T-helper 1 cell treated with Interleukin-12 subunit alpha and Interleukin-12 subunit beta and Interleukin-4 antibody, amounts not matched to agents 30 ng/mL and 1 ng/mL, for 36 hours (primary cell): ENCODE data around the gene DIS3L2. TPM values are rescaled to one million over a fixed set of nuclear protein-coding genes. Genes with fewer than 3 reads are reported as not detected.
"Not testable (repeated sequence)": the region's sequence is repeated elsewhere in the genome, so short reads cannot be mapped to it uniquely, and the experiment has no call there.

Experiments
- intact Hi-C: fragments of 100-400 bp; cut with micrococcal nuclease; formaldehyde crosslinking; loops from one replicate; pipeline ENCODE4 v1.15.1; 2024
- total RNA-seq: library from RNA; stranded (reverse); gene quantifications from 2 replicates; pipeline ENCODE4 v1.2.3, GENCODE V29; 2022

DIS3L2 gene
- total RNA-seq, 1 donor from 2014 or later, result 45.6 TPM

DNA sequence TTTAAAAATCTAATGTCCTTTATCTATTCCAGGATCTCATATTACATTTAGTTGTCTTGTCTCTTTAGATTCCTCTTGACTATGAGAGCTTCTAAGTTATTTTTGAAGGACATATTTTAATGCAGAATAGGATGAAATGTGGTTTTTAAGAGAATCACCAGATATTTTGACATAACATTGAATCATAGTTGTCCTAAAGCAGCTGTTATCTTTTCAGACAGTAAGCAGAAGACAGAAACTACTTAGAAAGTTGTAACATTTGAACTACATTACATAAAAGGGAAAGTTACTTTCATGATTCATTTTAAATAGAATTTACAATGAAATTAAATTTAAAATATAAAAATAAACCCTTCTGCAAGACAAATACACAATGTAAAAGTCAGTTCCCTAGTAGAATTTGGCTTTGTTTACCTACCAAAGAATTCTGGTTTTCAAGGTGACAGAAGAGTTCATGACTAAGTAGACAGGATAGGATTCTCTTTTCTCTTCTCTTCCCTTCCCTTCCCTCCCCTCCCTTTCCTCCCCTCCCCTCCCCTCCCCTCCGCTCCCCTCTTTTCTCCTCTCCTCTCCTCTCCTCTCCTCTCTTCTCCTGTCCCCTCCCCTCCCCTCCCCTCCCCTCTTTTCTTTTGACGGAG is 186.0 kb downstream of the DIS3L2 start:
- intact Hi-C loops, result loop anchor here (5.0 kb wide), 1 partner anchor 180 kb away; no protein-coding TSS in a partner anchor

DNA sequence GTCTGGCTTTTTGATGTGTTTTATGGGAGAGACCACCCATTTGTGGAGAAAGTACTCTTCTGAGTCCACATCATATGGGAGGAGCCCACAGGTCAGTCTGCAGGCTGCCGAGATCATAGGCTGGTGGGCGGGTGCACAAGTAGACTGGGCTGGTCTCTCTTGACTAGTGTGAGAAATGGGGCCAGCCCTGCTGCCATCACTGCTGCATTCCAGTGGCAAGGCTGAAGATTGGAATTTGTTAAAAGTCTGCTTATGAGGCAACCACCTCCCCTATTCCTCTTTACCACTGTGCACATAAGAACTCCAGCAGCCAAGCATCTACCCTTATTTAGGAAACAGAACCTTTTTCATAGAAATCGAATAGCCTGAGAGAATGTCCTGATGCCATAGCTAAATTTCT is 200.7 kb downstream of the DIS3L2 start:
- intact Hi-C loops, result no loop called here

DNA sequence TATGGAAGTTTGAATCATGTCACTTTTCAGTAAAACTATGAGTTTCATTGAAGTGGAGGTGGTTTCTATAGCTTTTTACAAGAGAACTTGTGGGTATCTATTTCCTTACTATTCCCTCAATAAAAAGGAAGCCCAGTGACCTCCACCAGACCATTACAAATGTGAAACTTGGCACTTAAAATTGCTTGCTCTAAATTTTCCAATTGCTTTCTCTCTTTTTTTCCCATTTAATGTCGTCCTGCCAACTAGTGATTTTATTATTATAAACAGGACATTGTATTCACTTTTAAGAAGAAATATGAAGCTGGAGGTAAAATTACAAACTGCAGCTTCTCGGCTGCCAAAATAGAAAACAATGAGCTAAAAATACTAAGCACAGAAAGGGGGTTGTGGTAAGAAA is 208.9 kb downstream of the DIS3L2 start:
- intact Hi-C loops, result no loop called here

DNA sequence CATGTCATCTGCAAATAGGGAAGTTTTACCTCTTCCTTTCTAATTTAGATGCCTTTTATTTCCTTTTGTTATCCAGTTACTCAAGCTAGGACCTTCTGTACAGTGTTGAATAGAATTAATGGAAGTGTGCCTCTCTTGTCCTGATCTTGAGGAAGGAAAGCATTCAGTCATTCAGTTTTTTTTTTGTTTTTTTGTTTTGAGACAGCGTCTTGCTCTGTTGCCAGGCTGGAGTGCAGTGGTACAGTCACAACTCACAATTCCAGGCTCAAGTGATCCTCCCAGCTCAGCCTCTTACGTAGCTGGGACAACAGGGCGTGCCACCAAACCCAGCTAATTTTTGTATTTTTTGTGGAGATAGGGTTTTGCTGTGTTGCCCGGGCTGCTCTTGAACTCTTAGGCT is 213.1 kb downstream of the DIS3L2 start:
- intact Hi-C loops, result no loop called here

DNA sequence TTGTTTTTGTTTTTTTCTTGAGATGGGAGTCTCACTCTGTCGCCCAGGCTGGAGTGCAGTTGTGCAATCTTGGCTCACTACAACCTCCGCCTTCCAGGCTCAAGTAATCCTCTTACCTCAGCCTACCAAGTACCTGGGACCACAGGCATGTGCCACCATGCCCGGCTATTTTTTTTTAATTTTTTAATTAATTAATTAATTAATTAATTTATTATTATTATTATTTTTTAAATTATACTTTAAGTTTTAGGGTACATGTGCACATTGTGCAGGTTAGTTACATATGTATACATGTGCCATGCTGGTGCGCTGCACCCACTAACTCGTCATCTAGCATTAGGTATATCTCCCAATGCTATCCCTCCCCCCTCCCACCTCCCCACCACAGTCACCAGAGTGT is 215.1 kb downstream of the DIS3L2 start:
- intact Hi-C loops, result not testable (repeated sequence)

DNA sequence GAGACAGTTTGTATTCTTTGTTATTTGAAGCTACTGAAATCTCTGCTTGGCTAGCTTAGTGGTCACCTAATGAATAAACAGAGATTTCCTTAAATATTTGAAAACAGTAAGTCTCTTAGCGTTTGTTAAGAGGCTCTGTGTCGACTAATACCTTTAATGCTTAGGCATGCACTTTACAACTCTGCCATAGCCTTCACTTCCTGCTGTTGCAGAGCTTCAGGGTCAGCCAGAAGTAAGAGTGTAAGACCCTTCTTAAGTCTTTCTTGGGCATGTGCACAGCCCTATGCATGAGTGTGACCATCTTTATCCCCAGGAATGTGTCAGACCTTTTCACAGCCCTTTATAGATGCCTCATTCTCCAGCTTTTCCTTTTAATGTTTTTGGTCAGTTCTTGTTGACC is 221.8 kb downstream of the DIS3L2 start:
- intact Hi-C loops, result no loop called here

DNA sequence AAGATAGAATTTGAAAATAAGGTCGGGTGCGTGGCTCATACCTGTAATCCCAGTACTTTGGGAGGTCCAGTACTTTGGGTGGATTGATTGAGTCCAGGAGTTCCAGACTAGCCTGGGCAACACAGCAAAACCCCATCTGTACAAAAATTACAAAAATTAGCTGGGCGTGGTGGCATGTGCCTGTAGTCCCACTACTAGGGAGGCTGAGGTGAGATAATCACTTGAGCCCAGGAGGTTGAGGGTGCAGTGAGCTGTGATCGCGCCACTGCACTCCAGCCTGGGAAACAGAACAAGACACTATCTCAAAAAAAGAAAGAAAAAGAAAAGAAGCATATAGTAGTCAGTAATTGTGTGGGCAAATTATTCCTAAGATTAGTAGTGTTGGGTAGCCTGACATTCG is 222.8 kb downstream of the DIS3L2 start:
- intact Hi-C loops, result no loop called here

DNA sequence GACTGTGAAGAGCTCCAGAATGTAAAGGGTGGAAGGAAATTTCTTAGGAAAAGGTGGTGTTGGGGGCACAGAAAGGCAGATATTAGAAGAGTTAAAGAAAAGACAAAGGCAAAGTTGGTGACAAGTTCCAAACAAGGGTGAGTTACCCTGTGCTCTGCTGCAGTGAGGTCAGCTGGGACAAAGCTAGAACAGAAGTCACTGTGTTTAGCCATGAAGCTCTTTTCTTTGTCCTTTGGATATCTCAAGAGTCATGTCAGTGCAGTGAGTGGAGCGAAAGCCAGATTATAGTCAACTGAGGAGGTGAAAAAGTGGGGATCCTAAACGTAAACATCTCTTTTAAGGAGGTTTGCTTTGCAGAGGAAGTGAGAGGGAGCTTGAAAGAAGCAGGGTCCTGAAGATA is 229.3 kb downstream of the DIS3L2 start:
- intact Hi-C loops, result no loop called here

DNA sequence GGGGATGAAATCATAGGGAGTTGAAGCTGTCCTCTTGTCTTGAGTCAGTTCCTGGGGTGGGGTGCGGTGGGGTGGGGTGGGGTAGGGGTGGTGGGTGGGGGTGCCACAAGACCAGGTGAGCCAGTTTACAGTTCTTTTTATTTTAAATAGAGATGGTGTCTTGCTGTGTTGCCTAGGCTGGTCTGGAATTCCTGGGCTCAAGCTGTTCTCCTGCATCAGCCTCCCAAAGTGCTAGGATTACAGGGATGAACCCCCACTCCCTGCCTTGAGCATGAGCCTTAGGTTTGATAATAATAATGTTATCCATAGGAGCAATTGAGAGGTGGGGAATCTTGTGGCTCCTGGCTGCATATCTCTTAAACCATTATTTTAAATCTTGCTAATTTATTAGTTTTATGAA is 234.0 kb downstream of the DIS3L2 start:
- intact Hi-C loops, result no loop called here

DNA sequence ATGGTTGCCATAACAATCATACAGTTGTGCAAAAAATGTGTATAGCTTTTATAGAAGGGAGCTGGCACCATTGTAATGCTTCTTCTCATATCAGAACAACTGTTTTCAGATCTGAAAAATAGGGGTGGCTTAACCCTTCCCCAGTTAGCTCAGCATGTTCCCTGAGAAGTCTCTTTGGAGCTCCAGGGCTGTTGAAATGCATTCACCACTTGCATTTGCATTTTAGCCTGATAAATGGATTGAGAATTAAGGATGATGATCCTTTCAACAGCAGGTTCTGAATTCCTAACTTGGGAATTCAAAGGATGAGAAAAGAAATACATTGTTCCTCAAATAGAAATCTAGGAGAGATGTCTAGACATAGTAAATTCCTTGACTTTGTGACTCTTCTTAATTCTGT is 235.3 kb downstream of the DIS3L2 start:
- intact Hi-C loops, result no loop called here

DNA sequence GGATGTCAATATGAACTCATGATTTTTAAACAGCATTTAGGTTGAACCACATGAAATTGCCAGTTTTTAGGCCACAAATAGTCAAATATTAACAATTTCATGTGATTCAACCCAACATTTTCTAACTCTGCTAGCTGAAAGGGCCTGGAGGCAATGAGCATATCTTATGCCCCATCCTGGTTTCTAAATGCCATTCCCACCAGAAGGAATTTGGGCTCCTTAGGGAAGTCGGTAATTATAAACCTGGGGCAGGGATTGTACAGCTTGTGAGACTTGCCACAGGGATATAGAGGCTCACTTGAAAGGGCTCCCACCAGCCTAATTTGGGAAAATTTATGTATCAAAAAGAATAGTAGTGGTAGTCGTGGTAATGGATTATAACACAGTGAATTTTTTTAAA is 238.7 kb downstream of the DIS3L2 start:
- intact Hi-C loops, result no loop called here

DNA sequence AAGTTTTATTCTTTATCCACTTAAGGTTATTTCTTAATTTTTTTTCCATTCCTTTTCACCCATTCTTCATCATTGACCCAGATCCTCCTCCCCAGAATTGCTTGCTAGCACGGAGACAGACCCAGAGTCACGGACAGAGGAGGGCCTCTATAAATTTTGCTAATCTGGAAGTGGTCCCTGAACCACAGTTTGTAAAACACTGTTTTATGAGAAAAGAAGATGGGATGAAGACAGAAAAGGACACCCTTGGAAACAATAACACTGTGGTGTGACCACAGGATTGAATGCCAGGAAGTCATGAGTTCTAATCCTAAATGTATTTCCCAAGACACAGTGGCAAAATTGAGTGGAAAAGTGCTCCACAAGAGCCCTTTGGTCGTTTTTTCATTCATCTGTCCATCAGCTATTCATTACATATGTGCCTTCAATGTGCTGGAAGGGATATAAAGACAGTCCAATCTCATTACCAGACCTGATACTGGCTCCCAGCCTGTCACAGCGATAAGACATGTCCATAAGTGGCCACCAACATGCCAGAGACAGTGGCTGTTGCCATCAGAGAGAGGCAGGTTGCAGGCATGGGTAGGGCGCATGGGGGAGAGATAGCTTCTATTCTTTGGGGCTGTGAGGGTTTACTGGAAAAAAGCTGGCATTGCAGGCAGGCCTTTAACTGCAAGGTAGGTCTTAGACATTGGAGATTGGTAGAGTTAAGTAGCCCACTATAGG is 241.8 kb downstream of the DIS3L2 start:
- intact Hi-C loops, result no loop called here

DNA sequence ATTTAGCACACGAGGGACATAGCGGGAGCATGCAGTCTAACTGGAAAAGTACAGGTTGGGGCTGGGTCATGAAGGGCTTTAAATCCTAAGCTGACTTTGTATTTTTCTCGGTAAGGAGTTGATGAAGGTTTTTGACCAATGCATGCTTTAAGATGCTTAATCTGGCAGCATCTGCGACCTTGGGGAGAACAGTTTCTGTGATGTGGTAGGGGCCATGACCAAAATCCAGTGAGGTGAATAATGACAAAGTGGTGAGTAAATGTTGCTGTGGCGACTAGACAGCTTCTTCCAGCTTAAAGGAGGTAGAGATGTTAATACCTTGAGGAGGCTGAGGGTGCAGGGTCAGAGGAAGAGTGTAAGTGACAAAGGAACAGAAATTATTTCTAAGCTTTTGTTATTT is 242.4 kb downstream of the DIS3L2 start:
- intact Hi-C loops, result no loop called here

DNA sequence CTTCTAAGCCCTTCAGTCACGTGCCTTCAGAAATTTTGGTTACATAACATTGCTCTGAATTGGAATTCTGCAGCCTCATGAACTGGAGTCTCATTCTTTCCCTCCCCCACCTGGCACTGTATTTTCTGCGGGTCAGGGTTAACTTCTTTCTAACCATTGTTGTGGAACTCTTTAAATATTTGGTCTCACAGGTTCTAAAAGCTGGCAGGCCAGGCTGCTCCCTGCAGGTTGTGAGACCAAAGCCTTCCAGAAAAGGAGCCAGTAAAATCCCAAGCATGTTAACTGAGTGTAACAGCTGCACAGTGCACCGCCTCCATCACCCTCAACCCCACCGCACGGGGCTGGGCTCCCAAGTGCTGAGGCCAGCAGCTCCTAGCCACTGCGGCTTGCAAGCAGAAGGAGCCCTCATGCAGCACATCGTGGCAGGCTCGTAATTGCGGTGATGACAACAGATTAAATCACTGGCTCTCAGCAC is 243.0 kb downstream of the DIS3L2 start:
- intact Hi-C loops, result no loop called here

DNA sequence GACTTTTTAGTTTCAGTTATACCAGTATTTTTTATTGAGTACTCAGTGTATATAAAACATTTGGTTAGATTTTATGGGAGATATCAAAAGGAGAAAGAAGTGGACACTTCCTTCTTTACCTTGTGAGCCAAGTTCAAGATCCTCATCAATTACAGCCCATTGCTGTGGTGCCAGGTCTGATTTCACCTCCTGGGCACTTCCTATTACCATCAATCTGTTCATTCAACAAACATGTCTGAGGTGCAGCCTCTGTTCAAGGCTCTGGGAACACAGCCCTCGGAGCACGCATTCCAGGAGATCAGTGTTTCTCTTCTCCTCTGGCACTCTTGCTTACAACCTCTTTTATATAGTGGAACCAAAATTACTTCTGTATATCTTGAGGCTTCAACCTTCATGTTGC is 245.7 kb downstream of the DIS3L2 start:
- intact Hi-C loops, result no loop called here

DNA sequence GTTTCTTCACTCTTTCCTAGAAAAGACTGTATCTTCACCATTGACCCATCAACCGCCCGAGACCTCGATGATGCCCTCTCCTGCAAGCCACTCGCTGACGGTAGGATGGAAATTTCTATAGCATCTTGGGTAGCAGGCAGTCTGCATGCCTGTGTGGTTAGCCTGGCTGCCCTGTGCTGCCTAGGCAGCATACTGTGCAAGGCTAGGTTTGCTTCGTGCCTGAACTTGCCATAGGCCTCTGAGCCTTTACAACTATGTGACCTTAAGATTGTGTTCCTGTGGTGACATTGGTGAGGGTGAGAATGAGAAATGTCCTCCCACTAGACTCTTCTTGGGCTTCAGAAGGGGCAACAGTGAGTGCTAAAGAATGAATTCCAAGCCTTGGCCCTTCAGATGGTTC is 248.8 kb downstream of the DIS3L2 start:
- intact Hi-C loops, result no loop called here

DNA sequence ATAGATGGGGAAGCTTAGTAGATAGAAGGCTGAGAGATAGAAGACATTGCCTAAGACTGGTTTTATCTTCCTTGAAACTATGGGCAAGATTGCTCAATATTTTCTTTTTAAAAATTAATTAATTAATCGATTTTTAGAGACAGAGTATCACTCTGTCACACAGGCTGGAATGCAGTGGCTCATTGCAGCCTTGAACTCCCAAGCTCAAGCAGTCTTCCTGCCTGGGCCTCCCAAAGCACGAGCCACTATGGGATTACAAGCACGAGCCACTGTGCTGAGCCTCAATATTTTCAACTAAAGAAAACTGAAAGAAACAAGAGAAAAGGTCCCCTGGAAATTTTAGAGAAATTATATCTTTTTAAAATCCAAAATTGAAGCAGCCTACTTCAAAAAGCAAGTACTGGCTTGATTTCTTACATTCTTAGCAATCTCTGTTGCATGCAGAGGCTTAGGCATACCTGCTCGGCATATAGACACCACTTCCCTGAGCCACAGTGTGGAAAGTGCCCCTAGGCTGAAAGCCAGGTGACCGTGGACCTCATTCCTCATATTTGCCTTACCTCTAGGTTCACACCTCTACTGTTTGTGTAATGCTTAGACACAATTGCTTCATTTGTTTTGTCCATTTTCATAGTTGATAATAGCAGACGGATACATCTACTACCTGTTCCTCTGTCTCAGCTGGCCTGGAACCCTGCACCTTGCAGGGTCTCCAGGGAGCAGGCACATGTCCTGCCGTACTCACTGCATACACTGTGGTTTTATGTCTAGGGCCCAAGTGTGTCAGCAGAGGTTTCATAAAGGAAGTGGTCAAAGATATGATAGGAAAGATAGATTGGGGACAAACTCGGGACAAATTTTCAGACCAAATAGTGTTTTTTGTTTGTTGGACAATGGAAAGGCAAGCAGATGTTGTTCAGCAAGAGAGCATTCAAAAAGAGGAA is 250.5 kb downstream of the DIS3L2 start:
- intact Hi-C loops, result no loop called here

DNA sequence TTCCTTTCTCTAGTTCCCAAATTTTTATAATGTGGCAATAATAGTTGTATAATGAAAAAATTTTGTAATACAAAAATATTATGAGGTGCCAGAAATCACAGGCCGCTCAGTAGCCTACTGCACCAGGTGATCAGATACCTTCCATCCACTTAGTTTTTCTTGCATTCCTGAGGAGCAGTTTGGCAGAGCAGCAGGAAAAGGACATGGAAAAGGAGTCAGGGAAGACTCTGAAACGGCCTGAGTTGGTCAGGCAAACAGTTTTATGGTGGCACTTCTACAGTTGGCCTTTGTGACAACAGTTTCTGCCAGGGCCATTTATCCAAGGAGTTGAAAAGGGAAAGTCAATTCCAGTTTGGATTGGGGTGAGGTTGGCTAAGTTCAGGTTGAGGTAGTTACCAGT is 251.7 kb downstream of the DIS3L2 start:
- intact Hi-C loops, result no loop called here

DNA sequence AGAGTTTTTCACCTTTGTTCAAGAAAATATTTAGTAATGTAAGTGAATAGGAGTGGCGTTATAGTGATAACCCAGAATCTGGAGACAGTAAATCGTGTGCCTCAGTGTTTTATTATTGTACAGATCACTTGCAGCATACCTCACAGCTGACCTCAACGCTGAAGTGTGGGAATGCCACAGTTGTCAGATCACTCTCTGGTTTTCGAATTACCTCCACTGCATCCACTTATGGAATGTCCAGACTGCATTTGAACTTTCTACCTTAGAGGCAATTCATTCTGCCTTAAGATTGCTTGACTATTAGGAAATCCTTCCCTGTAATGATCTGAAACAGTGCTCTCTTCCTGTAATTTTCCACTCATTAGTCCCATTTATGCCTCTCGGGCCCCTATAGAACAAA is 252.5 kb downstream of the DIS3L2 start:
- intact Hi-C loops, result no loop called here

DNA sequence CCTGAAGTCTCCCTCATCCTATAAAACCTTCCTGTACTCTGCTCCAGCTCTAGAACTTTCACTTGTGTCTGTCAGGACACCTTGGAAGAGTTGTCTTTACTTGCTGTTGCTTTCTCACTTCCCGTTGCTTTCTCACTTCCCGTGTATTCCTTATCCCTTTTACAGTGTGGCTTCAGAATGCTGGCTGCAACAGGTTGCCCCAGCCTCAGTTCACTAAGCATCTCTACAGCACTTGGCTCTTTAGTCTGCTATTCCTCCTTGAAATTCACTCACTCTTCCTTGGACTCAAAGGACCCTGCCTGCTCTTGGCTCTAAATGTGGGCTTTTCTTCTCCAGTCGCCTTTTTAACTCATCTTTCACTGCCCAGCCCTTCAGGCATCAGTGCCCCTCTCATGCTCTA is 254.5 kb downstream of the DIS3L2 start:
- intact Hi-C loops, result no loop called here

DNA sequence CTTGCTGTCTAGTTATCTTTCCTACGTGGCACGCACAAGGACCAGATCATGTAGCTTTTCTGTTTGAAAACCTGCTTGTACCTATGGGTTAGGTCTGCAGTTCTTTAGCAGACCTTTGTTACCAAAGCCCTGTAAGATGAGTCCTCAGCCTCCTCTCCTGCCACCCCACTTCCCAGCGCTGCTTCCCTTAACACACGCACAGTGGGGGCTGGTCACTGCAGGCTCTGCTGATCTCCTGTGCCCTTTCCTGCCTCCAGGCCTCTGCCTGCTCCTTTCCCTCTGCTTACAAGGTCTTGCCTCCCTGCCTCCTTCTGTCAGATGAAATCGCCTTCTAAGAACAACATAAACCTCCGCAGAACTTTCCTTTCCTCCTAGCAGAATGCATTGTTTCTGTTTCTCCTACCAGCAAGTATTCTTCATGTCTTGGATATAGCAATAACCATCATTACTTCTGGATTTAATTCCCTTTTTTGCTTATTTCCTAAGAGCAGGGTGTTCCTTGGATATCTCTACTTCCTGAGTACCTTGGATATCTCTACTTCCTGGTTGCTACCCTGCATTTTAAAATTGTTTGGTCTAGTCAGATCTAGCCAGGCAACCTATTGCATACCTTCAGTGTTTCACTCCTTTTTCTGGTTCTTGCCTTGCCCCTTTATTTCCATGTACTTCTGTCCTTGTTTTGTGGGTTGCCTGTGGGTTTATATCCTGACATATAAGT is 257.4 kb downstream of the DIS3L2 start:
- intact Hi-C loops, result no loop called here
